OCI-LY7 (cell line): ENCODE data around the gene ACYP2. TPM values are rescaled to one million over a fixed set of nuclear protein-coding genes. Genes with fewer than 3 reads are reported as not detected.

ENCODE experiments used
- BruUV-seq: library from RNA; stranded (reverse); fragments of 400-500 nt; replicated peaks from 2 replicates; lab custom pipeline; 2021; lab: Mats Ljungman, UMichigan
- CTCF ChIA-PET: fragments of 300-600 bp; sonication (Branson Sonifier 250); formaldehyde crosslinking; loops from one replicate; lab custom pipeline; 2022; ENCODE audit warnings: antibody characterized with exemption; ENCODE audit not compliant: unreplicated experiment; lab: Charles Lee
- POLR2A ChIA-PET: fragments of 300-600 bp; sonication (Branson Sonifier 250); formaldehyde crosslinking; loops from one replicate; lab custom pipeline; 2022; ENCODE audit warnings: antibody characterized with exemption; lab: Charles Lee
- DNase-seq: peaks from one replicate; pipeline ENCODE4 v3.0.0-alpha.2; 2015; ENCODE audit warnings: low spot score
- H2AFZ ChIP-seq: fragments of 200-600 bp; sonication (generic), shearing (Covaris generic); 2 replicates; pipeline ENCODE4 v1.6.1; 2014; ENCODE audit warnings: mild to moderate bottlenecking, antibody characterized with exemption, low read length, moderate library complexity
- H3K27ac ChIP-seq: fragments of 200-600 bp; sonication (generic); 2 replicates; pipeline ENCODE4 v1.5.1; 2014; ENCODE audit warnings: mixed run types, low read depth, mild to moderate bottlenecking, moderate library complexity, low read length, inconsistent platforms; ENCODE audit not compliant: poor library complexity, severe bottlenecking
- H3K36me3 ChIP-seq: fragments of 200-600 bp; sonication (generic); 2 replicates; pipeline ENCODE4 v1.6.1; 2014; ENCODE audit warnings: mild to moderate bottlenecking, antibody characterized with exemption, low read length, moderate library complexity, mixed read lengths; ENCODE audit not compliant: insufficient read depth
- H3K4me1 ChIP-seq: fragments of 200-600 bp; sonication (generic); 2 replicates; pipeline ENCODE4 v1.5.1; 2014; ENCODE audit warnings: mild to moderate bottlenecking, low read length; ENCODE audit not compliant: insufficient read depth, poor library complexity, severe bottlenecking
- H3K4me2 ChIP-seq: fragments of 200-600 bp; sonication (generic); 2 replicates; pipeline ENCODE4 v1.6.1; 2014; ENCODE audit warnings: mild to moderate bottlenecking, low read length
- H3K4me3 ChIP-seq: fragments of 200-600 bp; sonication (generic); 2 replicates; pipeline ENCODE4 v1.5.1; 2014; ENCODE audit warnings: mild to moderate bottlenecking, low read depth, low read length; ENCODE audit not compliant: poor library complexity, severe bottlenecking
- H3K79me2 ChIP-seq: fragments of 200-600 bp; sonication (generic); 2 replicates; pipeline ENCODE4 v1.6.1; 2016; ENCODE audit warnings: low read depth, mild to moderate bottlenecking, low read length, moderate library complexity, mixed read lengths; ENCODE audit not compliant: insufficient read depth
- H3K9me2 ChIP-seq: fragments of 200-600 bp; sonication (generic); 2 replicates; pipeline ENCODE4 v1.6.1; 2016; ENCODE audit warnings: mild to moderate bottlenecking, low read length, mixed read lengths; ENCODE audit not compliant: insufficient read depth
- H3K9me3 ChIP-seq: fragments of 200-600 bp; sonication (generic); 2 replicates; pipeline ENCODE4 v1.6.1; 2014; ENCODE audit warnings: mild to moderate bottlenecking, mixed run types, low read length, mixed read lengths
- H4K20me1 ChIP-seq: fragments of 200-600 bp; sonication (generic); 2 replicates; pipeline ENCODE4 v1.6.1; 2014; ENCODE audit warnings: mild to moderate bottlenecking, antibody characterized with exemption, low read length, moderate library complexity, mixed read lengths; ENCODE audit not compliant: insufficient read depth
- CTCF ChIP-seq: fragments of 200-600 bp; sonication (generic); conservative IDR thresholded peaks from 2 replicates; pipeline ENCODE4 v1.5.1; 2014; ENCODE audit warnings: mild to moderate bottlenecking, antibody characterized with exemption, low read length, moderate library complexity, mixed read lengths
- EZH2phosphoT487 ChIP-seq: fragments of 200-600 bp; sonication (generic); IDR thresholded peaks from 2 replicates; pipeline ENCODE4 v1.6.1; 2018; ENCODE audit warnings: low read depth, borderline replicate concordance, mild to moderate bottlenecking, mixed run types, antibody characterized with exemption, low read length, moderate library complexity, mixed read lengths
- intact Hi-C: fragments of 100-400 bp; cut with micrococcal nuclease; formaldehyde crosslinking; loops from one replicate; pipeline ENCODE4 v1.10.0; 2022; ENCODE audit not compliant: unreplicated experiment
- total RNA-seq, 2 experiments: library from RNA; depleted of rRNA in 1 of 2; stranded (reverse); fragments of >200 nt in 1 of 2; shearing (Covaris generic) in 1 of 2; gene quantifications; 2 replicates each; pipeline ENCODE4 v1.2.3, GENCODE V29; 2014 to 2022

The ACYP2 gene
- total RNA-seq, 2 experiments from 2014 or later: 18.7 to 20.6 TPM

GRCh38 chr2:54325148-54325547 lies 209.7 kb downstream of the ACYP2 start:
- no peak for DNase-seq
- Histone ChIP-seq H3K79me2 (no peaks in the 10 kb centered on the region), H3K27ac (no peak overlapping the region), H3K36me3 (no peaks in the 10 kb centered on the region), H3K4me3 (no peak overlapping the region), H3K4me2 (no peak overlapping the region), H3K9me3 (no peaks in the 10 kb centered on the region), H2AFZ (no peak overlapping the region), H3K4me1 (peaks cover 5% of the 10 kb centered on the region), H4K20me1 (no peaks in the 10 kb centered on the region), H3K9me2 (no peaks in the 10 kb centered on the region)
- ChIA-PET CTCF (no interaction called here), POLR2A (no interaction called here)
- intact Hi-C loops: no loop called here
- BruUV-seq: no TSS peak
- TF ChIP-seq EZH2phosphoT487: no peak
- no peak for TF ChIP-seq CTCF

GRCh38 chr2:54329482-54330161 lies 214.2 kb downstream of the ACYP2 start:
- POLR2A ChIA-PET: interaction anchor here (0.6 to 1.0 kb wide), 4 partner anchors 14 to 331 kb away, joined by 3 read pairs; no protein-coding TSS in a partner anchor
- H2AFZ ChIP-seq: peak overlapping the region; percentile 96
- H4K20me1 ChIP-seq: no peaks in the 10 kb centered on the region
- H3K79me2 ChIP-seq: no peaks in the 10 kb centered on the region
- DNase-seq: peak; percentile 14
- no peaks in the 10 kb centered on the region for H3K9me2 ChIP-seq
- peak overlapping the region; percentile 72 for H3K4me3 ChIP-seq
- CTCF ChIA-PET: interaction anchor here (1.4 kb wide), 1 partner anchor 375 kb away, joined by 4 read pairs; no protein-coding TSS in a partner anchor
- peaks cover 20% of the 10 kb centered on the region for H3K4me1 ChIP-seq
- H3K27ac ChIP-seq: no peak overlapping the region
- H3K9me3 ChIP-seq: no peaks in the 10 kb centered on the region
- 0 out of 2 replicates have a peak, but pooled peaks have one; percentile 30 for TF ChIP-seq CTCF
- no peak for TF ChIP-seq EZH2phosphoT487
- peak overlapping the region; percentile 99 for H3K4me2 ChIP-seq
- no peaks in the 10 kb centered on the region for H3K36me3 ChIP-seq
- intact Hi-C loops: no loop called here
- no TSS peak for BruUV-seq
